CD8-positive, alpha-beta memory T cell (primary cell): ENCODE measurements around the gene ATF7IP. TPM values are rescaled to one million over a fixed set of nuclear protein-coding genes. Genes with fewer than 3 reads are reported as not detected.
"Not testable (repeated sequence)": the region's sequence is repeated elsewhere in the genome, so short reads cannot be mapped to it uniquely, and the experiment has no call there.

Source experiments
- CTCF ChIA-PET: fragments of 350-600 bp; sonication (Branson Sonifier 250); formaldehyde crosslinking; loops from one replicate; lab custom pipeline; 2021; ENCODE audit warnings: antibody characterized with exemption; lab: Charles Lee
- POLR2A ChIA-PET: fragments of 350-600 bp; sonication (Branson Sonifier 250); formaldehyde crosslinking; loops from one replicate; lab custom pipeline; 2021; ENCODE audit warnings: antibody characterized with exemption; lab: Charles Lee
- DNase-seq, 5 donors: peaks; one replicate each; pipeline versions ENCODE4 v3.0.0 to v3.0.0-alpha.2; 2020 to 2022; ENCODE audit warnings: mixed read lengths in 1 of 5
- H3K27ac ChIP-seq: one replicate; pipeline ENCODE4 v1.7.0; 2013; ENCODE audit warnings: low read depth, mild to moderate bottlenecking, low read length, moderate library complexity
- H3K27me3 ChIP-seq: 2 replicates; pipeline ENCODE4 v1.7.0; 2013; ENCODE audit warnings: low read length, mild to moderate bottlenecking; ENCODE audit not compliant: insufficient read depth, poor library complexity, severe bottlenecking
- H3K36me3 ChIP-seq: 2 replicates; pipeline ENCODE4 v1.7.0; 2013; ENCODE audit warnings: mild to moderate bottlenecking, low read length, moderate library complexity; ENCODE audit not compliant: insufficient read depth
- H3K4me1 ChIP-seq: 2 replicates; pipeline ENCODE4 v1.7.0; 2013; ENCODE audit warnings: mild to moderate bottlenecking, low read length, moderate library complexity; ENCODE audit not compliant: insufficient read depth
- H3K4me3 ChIP-seq: 2 replicates; pipeline ENCODE4 v1.7.0; 2013; ENCODE audit warnings: mild to moderate bottlenecking, low read length
- H3K9me3 ChIP-seq: 2 replicates; pipeline ENCODE4 v1.7.0; 2013; ENCODE audit warnings: mild to moderate bottlenecking, low read length
- H3K27ac Mint-ChIP-seq, 8 donors: one replicate each; pipeline ENCODE4 v1.8.0; 2020 to 2021; ENCODE audit warnings: mixed read lengths in 8 of 8, mild to moderate bottlenecking in 6 of 8, inconsistent platforms in 3 of 8, moderate library complexity in 3 of 8
- H3K27me3 Mint-ChIP-seq, 2 donors: one replicate each; pipeline ENCODE4 v1.8.0; 2020 to 2021; ENCODE audit warnings: mixed read lengths in 2 of 2, mild to moderate bottlenecking in 1 of 2, moderate library complexity in 1 of 2
- H3K36me3 Mint-ChIP-seq, 3 donors: one replicate each; pipeline ENCODE4 v1.8.0; 2020 to 2021; ENCODE audit warnings: mixed read lengths in 3 of 3, inconsistent platforms in 1 of 3, mild to moderate bottlenecking in 1 of 3
- H3K4me1 Mint-ChIP-seq, 3 donors: one replicate each; pipeline ENCODE4 v1.8.0; 2020 to 2021; ENCODE audit warnings: mixed read lengths in 3 of 3, inconsistent platforms in 1 of 3, mild to moderate bottlenecking in 1 of 3
- H3K4me3 Mint-ChIP-seq, 7 donors: one replicate each; pipeline ENCODE4 v1.8.0; 2020 to 2021; ENCODE audit warnings: mixed read lengths in 7 of 7, mild to moderate bottlenecking in 6 of 7, moderate library complexity in 4 of 7, inconsistent platforms in 2 of 7
- H3K9me3 Mint-ChIP-seq, 5 donors: one replicate each; pipeline ENCODE4 v1.8.0; 2020 to 2022; ENCODE audit warnings: mixed read lengths in 5 of 5, mild to moderate bottlenecking in 3 of 5, moderate library complexity in 2 of 5, inconsistent platforms in 1 of 5
- polyA plus RNA-seq: library from polyadenylated mRNA; unstranded; fragments of 300-500 nt; fragmentation: Illumina TruSeq; gene quantifications from one replicate; pipeline ENCODE4 v1.2.3, GENCODE V29; 2021
- total RNA-seq, 2 experiments: library from RNA; stranded (reverse); gene quantifications; one replicate each; pipeline ENCODE4 v1.2.3, GENCODE V29; 2021

Gene ATF7IP
- total and polyA plus RNA-seq, 3 experiments from 2014 or later: 80.6 to 94.4 (median 84.4) TPM

GRCh38 chr12:14403711-14404196 is 38.3 kb downstream of the ATF7IP start:
- H3K9me3 ChIP-seq: no peaks in the 10 kb centered on the region
- H3K36me3 ChIP-seq: no peaks in the 10 kb centered on the region
- peak in 3 of 5 donors; percentile 60 to 69 (median 61) for DNase-seq
- Mint-ChIP-seq H3K36me3 (peaks cover 5 to 33% (median 8%) of the 10 kb centered on the region in 3 donors), H3K9me3 (peaks cover 0 to 2% (median 0%) of the 10 kb centered on the region in 5 donors), H3K4me3 (peak overlapping the region; percentile 70 to 86 (median 78)), H3K4me1 (peaks cover 75 to 91% (median 86%) of the 10 kb centered on the region in 3 donors), H3K27me3 (no peaks in the 10 kb centered on the region), H3K27ac (peak overlapping the region; percentile 87 to 98 (median 94))
- POLR2A ChIA-PET: interaction anchor here (0.5 to 3.6 kb wide), 3 partner anchors 13 to 38 kb away, joined by 3 to 30 read pairs (median 6); partner anchors contain the start of gene ATF7IP
- peaks cover 94% of the 10 kb centered on the region for H3K4me1 ChIP-seq
- CTCF ChIA-PET: interaction anchor here (1.3 to 2.6 kb wide), 4 partner anchors 9 to 146 kb away, joined by 3 to 18 read pairs (median 8); partner anchors contain the start of gene ATF7IP
- peak overlapping the region; percentile 13 for H3K27ac ChIP-seq
- H3K4me3 ChIP-seq: no peak overlapping the region
- H3K27me3 ChIP-seq: no peaks in the 10 kb centered on the region

DNA sequence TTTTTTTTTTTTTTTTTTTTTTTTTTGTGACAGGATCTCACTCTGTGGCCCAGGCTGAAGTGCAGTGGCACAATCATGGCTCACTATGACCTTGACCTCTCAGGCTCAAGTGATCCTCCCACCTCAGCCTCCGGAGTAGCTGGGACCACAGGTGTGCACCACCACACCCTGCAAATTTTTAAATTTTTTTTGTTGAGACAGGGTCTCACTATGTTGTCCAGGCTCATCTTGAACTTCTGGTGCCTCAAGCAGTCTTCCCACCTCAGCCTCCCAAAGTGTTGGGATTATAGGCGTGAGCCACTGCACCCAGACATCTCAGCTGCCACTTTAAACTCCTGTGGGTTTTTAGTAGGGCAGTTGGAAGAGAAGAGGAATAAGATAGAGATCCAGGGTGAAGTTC is 39.9 kb downstream of the ATF7IP start:
- CTCF ChIA-PET, H3K27me3 ChIP-seq, H3K4me3 ChIP-seq, H3K27me3 Mint-ChIP-seq, H3K36me3 ChIP-seq, H3K27ac ChIP-seq, H3K9me3 Mint-ChIP-seq, H3K9me3 ChIP-seq, DNase-seq, POLR2A ChIA-PET: not testable (repeated sequence)
- H3K27ac Mint-ChIP-seq: peak overlapping the region; percentile 38 to 98 (median 92)
- H3K4me1 ChIP-seq: peaks cover 83% of the 10 kb centered on the region
- H3K4me3 Mint-ChIP-seq: peak overlapping the region in 4 of 7 donors; percentile 17 to 58 (median 38)
- peaks cover 73 to 90% (median 85%) of the 10 kb centered on the region in 3 donors for H3K4me1 Mint-ChIP-seq
- peaks cover 8 to 37% (median 13%) of the 10 kb centered on the region in 3 donors for H3K36me3 Mint-ChIP-seq

GRCh38 chr12:14408208-14408607 is 42.7 kb downstream of the ATF7IP start:
- Histone ChIP-seq H3K36me3 (no peaks in the 10 kb centered on the region), H3K4me3 (no peak overlapping the region), H3K4me1 (peaks cover 78% of the 10 kb centered on the region), H3K27ac (no peak overlapping the region), H3K9me3 (no peaks in the 10 kb centered on the region), H3K27me3 (no peaks in the 10 kb centered on the region)
- DNase-seq: peak in 2 of 5 donors; percentile 25 to 39
- ChIA-PET POLR2A (no interaction called here), CTCF (no interaction called here)
- H3K9me3 Mint-ChIP-seq: no peaks in the 10 kb centered on the region
- H3K4me1 Mint-ChIP-seq: peaks cover 72 to 87% (median 83%) of the 10 kb centered on the region in 3 donors
- H3K27ac Mint-ChIP-seq: peak overlapping the region in 7 of 8 donors; percentile 40 to 88 (median 69)
- peaks cover 8 to 33% (median 13%) of the 10 kb centered on the region in 3 donors for H3K36me3 Mint-ChIP-seq
- peak overlapping the region; percentile 22 to 64 (median 53) for H3K4me3 Mint-ChIP-seq
- no peaks in the 10 kb centered on the region for H3K27me3 Mint-ChIP-seq

- Histone ChIP-seq H3K36me3 (no peaks in the 10 kb centered on the region), H3K27ac (no peak overlapping the region), H3K4me1 (peaks cover 78% of the 10 kb centered on the region), H3K9me3 (no peaks in the 10 kb centered on the region), H3K4me3 (no peak overlapping the region), H3K27me3 (no peaks in the 10 kb centered on the region)
- ChIA-PET CTCF (interaction anchor here (1.3 to 2.3 kb wide), 4 partner anchors 8 to 152 kb away, joined by 3 to 8 read pairs (median 4); partner anchors contain the start of gene ATF7IP), POLR2A (interaction anchor here (2.1 kb wide), 1 partner anchor 9 kb away, joined by 15 read pairs; no protein-coding TSS in a partner anchor)
- Mint-ChIP-seq H3K36me3 (peaks cover 6 to 34% (median 13%) of the 10 kb centered on the region in 3 donors), H3K27me3 (no peaks in the 10 kb centered on the region), H3K27ac (peak overlapping the region in 7 of 8 donors; percentile 32 to 81 (median 60)), H3K4me3 (peak overlapping the region in 3 of 7 donors; percentile 2 to 43 (median 19)), H3K4me1 (peaks cover 70 to 87% (median 83%) of the 10 kb centered on the region in 3 donors), H3K9me3 (no peaks in the 10 kb centered on the region)
- DNase-seq: no peak
Measured at GRCh38 chr12:14410177-14410576, 44.7 kb downstream of the ATF7IP start.

DNA sequence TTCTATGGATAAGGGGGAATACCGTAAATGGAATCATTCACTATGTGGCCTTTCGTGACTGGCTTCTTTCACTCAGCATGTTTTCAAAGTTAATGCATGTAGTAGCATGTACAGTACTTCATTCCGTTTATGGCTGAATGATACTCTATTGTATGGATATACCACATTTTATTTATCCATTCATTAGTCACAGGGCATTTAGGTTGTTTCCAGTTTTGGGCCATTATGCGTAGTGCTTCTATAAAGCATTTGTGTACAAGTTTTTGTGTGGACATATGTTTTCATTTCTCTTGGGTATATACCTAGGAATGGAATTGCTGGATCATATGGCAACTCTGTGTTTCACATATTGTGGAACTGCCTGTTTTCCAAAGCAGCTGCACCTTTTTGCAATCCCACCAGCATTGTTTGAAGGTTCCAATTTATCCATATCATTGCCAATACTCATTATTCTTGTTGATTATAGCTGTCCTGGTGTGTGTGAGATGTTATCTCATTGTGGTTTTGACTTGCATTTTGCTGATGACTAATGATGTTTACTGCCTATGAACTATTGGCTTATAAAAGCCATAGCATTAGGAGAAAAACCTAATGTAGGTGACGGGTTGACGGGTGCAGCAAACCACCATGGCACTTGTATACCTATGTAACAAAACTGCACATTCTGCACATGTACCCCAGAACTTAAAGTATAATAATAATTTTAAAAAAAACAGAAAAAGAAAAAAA is 45.5 kb downstream of the ATF7IP start:
- CTCF ChIA-PET: interaction anchor here (1.3 to 6.0 kb wide), 4 partner anchors 9 to 153 kb away, joined by 3 to 64 read pairs (median 7); partner anchors contain the start of gene ATF7IP
- POLR2A ChIA-PET: interaction anchor here (0.6 to 5.4 kb wide), 5 partner anchors 10 to 45 kb away, joined by 3 to 33 read pairs (median 3); partner anchors contain the start of gene ATF7IP
- Histone ChIP-seq H3K9me3 (no peaks in the 10 kb centered on the region), H3K36me3 (no peaks in the 10 kb centered on the region), H3K4me1 (peaks cover 78% of the 10 kb centered on the region), H3K27ac (no peak overlapping the region), H3K27me3 (no peaks in the 10 kb centered on the region), H3K4me3 (peak overlapping the region; percentile 31)
- Mint-ChIP-seq H3K9me3 (no peaks in the 10 kb centered on the region), H3K36me3 (peaks cover 6 to 31% (median 13%) of the 10 kb centered on the region in 3 donors), H3K4me3 (peak overlapping the region; percentile 15 to 75 (median 52)), H3K27me3 (no peaks in the 10 kb centered on the region), H3K27ac (peak overlapping the region; percentile 18 to 84 (median 54)), H3K4me1 (peaks cover 71 to 88% (median 82%) of the 10 kb centered on the region in 3 donors)
- DNase-seq: peak in 3 of 5 donors; percentile 30 to 73 (median 62)

GRCh38 chr12:14416658-14417057 is 51.2 kb downstream of the ATF7IP start:
- H3K9me3 Mint-ChIP-seq: peaks cover 0 to 4% (median 0%) of the 10 kb centered on the region in 5 donors
- Histone ChIP-seq H3K4me3 (no peak overlapping the region), H3K4me1 (peaks cover 66% of the 10 kb centered on the region), H3K9me3 (peaks cover 5% of the 10 kb centered on the region), H3K36me3 (peaks cover 4% of the 10 kb centered on the region), H3K27ac (no peak overlapping the region), H3K27me3 (no peaks in the 10 kb centered on the region)
- ChIA-PET CTCF (interaction anchor here (0.5 to 6.0 kb wide), 15 partner anchors 14 to 204 kb away, joined by 3 to 64 read pairs (median 5); partner anchors contain the start of gene ATF7IP), POLR2A (interaction anchor here (0.8 to 2.7 kb wide), 8 partner anchors 10 to 354 kb away, joined by 3 to 47 read pairs (median 3); partner anchors contain the start of gene ATF7IP)
- peak overlapping the region; percentile 11 to 59 (median 49) for H3K4me3 Mint-ChIP-seq
- no peaks in the 10 kb centered on the region for H3K27me3 Mint-ChIP-seq
- peak in 4 of 5 donors; percentile 26 to 73 (median 61) for DNase-seq
- peaks cover 64 to 87% (median 82%) of the 10 kb centered on the region in 3 donors for H3K4me1 Mint-ChIP-seq
- peak overlapping the region; percentile 41 to 96 (median 78) for H3K27ac Mint-ChIP-seq
- peaks cover 9 to 23% (median 10%) of the 10 kb centered on the region in 3 donors for H3K36me3 Mint-ChIP-seq

- no peak overlapping the region for H3K4me3 ChIP-seq
- peaks cover 4% of the 10 kb centered on the region for H3K36me3 ChIP-seq
- no peaks in the 10 kb centered on the region for H3K27me3 ChIP-seq
- peak overlapping the region; percentile 23 to 97 (median 89) for H3K27ac Mint-ChIP-seq
- no peaks in the 10 kb centered on the region for H3K27me3 Mint-ChIP-seq
- ChIA-PET POLR2A (interaction anchor here (0.5 to 2.7 kb wide), 8 partner anchors 16 to 545 kb away, joined by 3 to 47 read pairs (median 4); partner anchors contain the start of gene ATF7IP), CTCF (interaction anchor here (0.7 to 1.5 kb wide), 11 partner anchors 15 to 179 kb away, joined by 3 to 17 read pairs (median 4); partner anchors contain the start of gene ATF7IP)
- H3K4me1 Mint-ChIP-seq: peaks cover 65 to 88% (median 84%) of the 10 kb centered on the region in 3 donors
- H3K4me3 Mint-ChIP-seq: peak overlapping the region; percentile 50 to 88 (median 85)
- H3K9me3 Mint-ChIP-seq: peaks cover 2 to 11% (median 7%) of the 10 kb centered on the region in 5 donors
- peak; percentile 51 to 85 (median 69) for DNase-seq
- peaks cover 5% of the 10 kb centered on the region for H3K9me3 ChIP-seq
- no peak overlapping the region for H3K27ac ChIP-seq
- peaks cover 63% of the 10 kb centered on the region for H3K4me1 ChIP-seq
- H3K36me3 Mint-ChIP-seq: peaks cover 13 to 32% (median 19%) of the 10 kb centered on the region in 3 donors
Measured at GRCh38 chr12:14417715-14418114, 52.2 kb downstream of the ATF7IP start.
